NB4 (cell line): ENCODE measurements around the gene PANK4.

Experiments used
- POLR2A ChIP-seq: IDR thresholded peaks from 2 replicates; pipeline ENCODE4 v1.6.1; 2011; ENCODE audit warnings: mild to moderate bottlenecking; ENCODE audit not compliant: insufficient read length; ENCODE audit errors: extremely low read depth
- TF ChIP-seq, protein P1 (sequence below): IDR thresholded peaks from one replicate; pipeline ENCODE4 v1.5.1; 2012; ENCODE audit warnings: low read depth, low read length
- TF ChIP-seq, protein P2 (sequence below): IDR thresholded peaks from 2 replicates; pipeline ENCODE4 v1.6.1; 2011; ENCODE audit warnings: low read depth, low read length

DNA sequence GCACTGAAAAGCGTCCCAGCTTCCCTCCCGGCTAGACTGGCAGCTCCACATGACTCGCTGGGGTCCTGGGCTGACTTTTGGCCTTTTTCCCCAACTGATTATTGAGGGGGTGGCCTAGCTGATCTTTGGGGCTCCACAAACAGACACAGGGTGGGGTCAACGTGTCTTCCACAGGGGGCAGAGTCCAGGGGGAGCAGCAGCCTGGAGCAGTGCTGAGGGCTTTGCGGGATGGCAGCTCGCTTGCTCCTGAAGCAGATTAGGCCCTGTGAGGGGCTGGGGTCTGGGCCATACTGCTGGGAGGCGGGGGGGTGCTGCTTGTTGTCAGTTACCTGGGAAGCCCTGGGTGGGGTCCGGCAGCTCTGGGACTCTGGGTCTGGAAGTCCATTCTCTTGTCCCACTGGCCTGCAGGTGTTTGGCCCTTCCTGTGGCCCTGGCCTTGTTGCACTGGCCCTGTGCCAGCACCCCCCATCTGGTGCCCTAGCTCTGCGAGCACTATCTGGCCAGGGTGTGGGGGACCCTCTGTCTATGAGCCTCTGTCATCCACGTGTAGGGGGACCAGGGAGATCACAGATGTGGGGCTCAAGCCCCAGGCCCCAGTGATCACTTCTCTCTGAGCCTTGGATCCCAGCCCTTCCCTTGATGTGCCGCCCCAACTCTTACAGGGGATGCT is 16.0 kb upstream of the PANK4 start:
- TF ChIP-seq, protein P1, sequence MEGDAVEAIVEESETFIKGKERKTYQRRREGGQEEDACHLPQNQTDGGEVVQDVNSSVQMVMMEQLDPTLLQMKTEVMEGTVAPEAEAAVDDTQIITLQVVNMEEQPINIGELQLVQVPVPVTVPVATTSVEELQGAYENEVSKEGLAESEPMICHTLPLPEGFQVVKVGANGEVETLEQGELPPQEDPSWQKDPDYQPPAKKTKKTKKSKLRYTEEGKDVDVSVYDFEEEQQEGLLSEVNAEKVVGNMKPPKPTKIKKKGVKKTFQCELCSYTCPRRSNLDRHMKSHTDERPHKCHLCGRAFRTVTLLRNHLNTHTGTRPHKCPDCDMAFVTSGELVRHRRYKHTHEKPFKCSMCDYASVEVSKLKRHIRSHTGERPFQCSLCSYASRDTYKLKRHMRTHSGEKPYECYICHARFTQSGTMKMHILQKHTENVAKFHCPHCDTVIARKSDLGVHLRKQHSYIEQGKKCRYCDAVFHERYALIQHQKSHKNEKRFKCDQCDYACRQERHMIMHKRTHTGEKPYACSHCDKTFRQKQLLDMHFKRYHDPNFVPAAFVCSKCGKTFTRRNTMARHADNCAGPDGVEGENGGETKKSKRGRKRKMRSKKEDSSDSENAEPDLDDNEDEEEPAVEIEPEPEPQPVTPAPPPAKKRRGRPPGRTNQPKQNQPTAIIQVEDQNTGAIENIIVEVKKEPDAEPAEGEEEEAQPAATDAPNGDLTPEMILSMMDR = no peak
- TF ChIP-seq, protein P2, sequence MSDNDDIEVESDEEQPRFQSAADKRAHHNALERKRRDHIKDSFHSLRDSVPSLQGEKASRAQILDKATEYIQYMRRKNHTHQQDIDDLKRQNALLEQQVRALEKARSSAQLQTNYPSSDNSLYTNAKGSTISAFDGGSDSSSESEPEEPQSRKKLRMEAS = no peak
- TF ChIP-seq POLR2A = no peak
